ENCODE data around the gene DLD.
"Not testable (repeated sequence)": the region's sequence is repeated elsewhere in the genome, so short reads cannot be mapped to it uniquely, and the experiment has no call there.

Gene DLD

DNA sequence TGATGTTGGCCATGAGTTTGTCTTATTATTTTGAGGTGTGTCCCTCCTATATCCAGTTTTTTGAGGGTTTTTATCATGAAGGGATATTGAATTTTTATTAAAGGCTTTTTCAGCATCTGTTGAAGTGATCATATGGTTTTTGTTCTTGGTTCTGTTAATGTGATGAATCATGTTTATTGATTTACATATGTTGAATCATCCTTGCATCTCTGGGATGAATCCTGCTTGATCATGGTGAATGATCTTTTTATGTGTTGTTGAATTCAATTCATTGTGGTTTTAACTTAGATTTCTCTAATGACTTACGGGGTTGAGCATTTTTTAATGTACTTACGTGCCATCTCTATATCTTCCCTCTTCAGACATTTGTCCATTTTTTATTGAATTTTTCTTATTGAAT lies 22.9 kb downstream of the DLD start:
- in situ Hi-C loops (cut with MboI; ENCODE audit: low pct_unique_long_range_greater_than_20kb, low sequenced_read_pairs, unreplicated experiment): no loop called here
- no peak for TF ChIP-seq CTCF (IDR thresholded peaks at IDR 0.05; ENCODE audit: extremely low read depth, insufficient read depth, missing control alignments)
- DNase-seq (ENCODE audit: low spot score): no peak

- no peak for DNase-seq (ENCODE audit: low spot score)
- no peak for TF ChIP-seq CTCF (IDR thresholded peaks at IDR 0.05; ENCODE audit: extremely low read depth, insufficient read depth, missing control alignments)
- in situ Hi-C loops (cut with MboI; ENCODE audit: low pct_unique_long_range_greater_than_20kb, low sequenced_read_pairs, unreplicated experiment): no loop called here
Measured at GRCh38 chr7:107914831-107915230, 23.8 kb downstream of the DLD start.

GRCh38 chr7:107915541-107915940 lies 24.6 kb downstream of the DLD start:
- in situ Hi-C loops (cut with MboI; ENCODE audit: low pct_unique_long_range_greater_than_20kb, low sequenced_read_pairs, unreplicated experiment): no loop called here
- no peak for DNase-seq (ENCODE audit: low spot score)
- TF ChIP-seq CTCF (IDR thresholded peaks at IDR 0.05; ENCODE audit: extremely low read depth, insufficient read depth, missing control alignments): no peak

DNA sequence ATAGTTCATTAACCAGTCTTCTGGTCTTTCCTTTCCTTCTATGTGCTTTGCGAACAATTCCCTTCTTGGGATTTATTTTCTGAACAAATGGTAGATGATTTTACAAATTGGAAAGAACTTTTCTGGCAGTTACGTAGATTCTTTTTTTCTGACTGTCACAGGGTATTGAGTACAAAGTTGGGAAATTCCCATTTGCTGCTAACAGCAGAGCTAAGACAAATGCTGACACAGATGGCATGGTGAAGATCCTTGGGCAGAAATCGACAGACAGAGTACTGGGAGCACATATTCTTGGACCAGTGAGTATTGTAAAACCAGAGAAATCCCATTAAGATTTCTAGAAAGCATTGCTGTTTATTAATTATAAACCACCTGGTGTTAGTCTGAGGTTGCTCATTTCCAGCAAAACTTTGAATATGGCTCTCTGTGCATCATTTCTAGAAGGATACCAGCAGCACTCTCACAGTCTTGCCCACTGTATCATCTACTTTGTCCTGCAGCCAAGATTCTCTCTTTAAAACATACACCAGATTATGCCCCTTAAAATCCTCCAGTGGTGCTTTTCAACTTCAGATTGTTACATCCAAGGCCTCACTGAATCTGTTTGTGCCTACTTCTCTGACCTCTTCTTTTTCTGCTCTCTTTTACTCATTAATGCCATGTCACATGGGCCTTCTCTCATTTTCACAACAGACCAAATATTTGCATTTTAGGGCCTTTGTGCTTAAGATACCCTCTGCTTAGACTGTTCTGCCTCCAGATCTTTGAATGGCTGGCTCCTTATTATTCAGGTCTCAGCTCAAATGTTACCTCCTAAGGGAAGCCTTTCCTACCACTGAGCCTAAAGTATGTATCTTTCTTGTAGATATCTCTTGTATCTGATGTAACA lies 27.0 kb downstream of the DLD start:
- no peak for DNase-seq (ENCODE audit: low spot score)
- in situ Hi-C loops (cut with MboI; ENCODE audit: low pct_unique_long_range_greater_than_20kb, low sequenced_read_pairs, unreplicated experiment): no loop called here
- no peak for TF ChIP-seq CTCF (IDR thresholded peaks at IDR 0.05; ENCODE audit: extremely low read depth, insufficient read depth, missing control alignments)

DNA sequence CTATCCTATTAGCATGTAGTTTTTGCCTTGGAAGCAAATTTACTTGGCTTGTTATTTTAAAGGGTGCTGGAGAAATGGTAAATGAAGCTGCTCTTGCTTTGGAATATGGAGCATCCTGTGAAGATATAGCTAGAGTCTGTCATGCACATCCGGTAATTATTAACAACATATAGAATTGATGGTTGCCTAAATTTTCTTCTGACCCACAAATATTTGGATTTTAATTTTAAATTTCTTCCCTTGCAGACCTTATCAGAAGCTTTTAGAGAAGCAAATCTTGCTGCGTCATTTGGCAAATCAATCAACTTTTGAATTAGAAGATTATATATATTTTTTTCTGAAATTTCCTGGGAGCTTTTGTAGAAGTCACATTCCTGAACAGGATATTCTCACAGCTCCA lies 28.0 kb downstream of the DLD start:
- in situ Hi-C loops (cut with MboI; ENCODE audit: low pct_unique_long_range_greater_than_20kb, low sequenced_read_pairs, unreplicated experiment): no loop called here
- no peak for TF ChIP-seq CTCF (IDR thresholded peaks at IDR 0.05; ENCODE audit: extremely low read depth, insufficient read depth, missing control alignments)
- DNase-seq (ENCODE audit: low spot score): no peak

- in situ Hi-C loops (cut with MboI; ENCODE audit: low pct_unique_long_range_greater_than_20kb, low sequenced_read_pairs, unreplicated experiment): no loop called here
- no peak for DNase-seq (ENCODE audit: low spot score)
- TF ChIP-seq CTCF (IDR thresholded peaks at IDR 0.05; ENCODE audit: extremely low read depth, insufficient read depth, missing control alignments): no peak
Measured at GRCh38 chr7:107920048-107920772, 29.2 kb downstream of the DLD start.

GRCh38 chr7:107921826-107922225 lies 30.8 kb downstream of the DLD start:
- in situ Hi-C loops (cut with MboI; ENCODE audit: low pct_unique_long_range_greater_than_20kb, low sequenced_read_pairs, unreplicated experiment); DNase-seq (ENCODE audit: low spot score): not testable (repeated sequence)
